C4-2B (cell line): ENCODE measurements around the gene SYNGR3.

ENCODE experiments used
- CTCF ChIP-seq: fragments of 450-650 bp; conservative IDR thresholded peaks from 2 replicates; pipeline ENCODE4 v1.5.1; 2017; ENCODE audit warnings: mild to moderate bottlenecking
- ZFX ChIP-seq: fragments of 450-650 bp; IDR thresholded peaks from 2 replicates; pipeline ENCODE4 v1.6.1; 2017

GRCh38 chr16:1989209-1990100, at the start of gene SYNGR3:
- TF ChIP-seq CTCF (no peak), ZFX (no peak)
